Measurements from ENCODE around the gene WWTR1.
A peak's percentile ranks its signal among the peaks of the same experiment; 100 is the strongest.

The WWTR1 gene

GRCh38 chr3:149628957-149629670 lies 28.7 kb downstream of the WWTR1 start:
- no peak for TF ChIP-seq CTCF (conservative IDR thresholded peaks at IDR 0.05; ENCODE audit: low read depth, low read length)
- no peak overlapping the region for H3K4me3 ChIP-seq (ENCODE audit: low read depth, low read length)
- DNase-seq (ENCODE audit: low read depth): peak; percentile 69

- TF ChIP-seq CTCF (conservative IDR thresholded peaks at IDR 0.05; ENCODE audit: low read depth, low read length): no peak
- no peak overlapping the region for H3K4me3 ChIP-seq (ENCODE audit: low read depth, low read length)
- DNase-seq (ENCODE audit: low read depth): no peak
These were observed 31.2 kb downstream of the WWTR1 start for GRCh38 chr3:149626671-149627070.

GRCh38 chr3:149625795-149626194 lies 32.0 kb downstream of the WWTR1 start:
- DNase-seq (ENCODE audit: low read depth): no peak
- no peak for TF ChIP-seq CTCF (conservative IDR thresholded peaks at IDR 0.05; ENCODE audit: low read depth, low read length)
- no peak overlapping the region for H3K4me3 ChIP-seq (ENCODE audit: low read depth, low read length)

- no peak overlapping the region for H3K4me3 ChIP-seq (ENCODE audit: low read depth, low read length)
- no peak for TF ChIP-seq CTCF (conservative IDR thresholded peaks at IDR 0.05; ENCODE audit: low read depth, low read length)
- DNase-seq (ENCODE audit: low read depth): no peak
These were observed 34.0 kb downstream of the WWTR1 start for GRCh38 chr3:149623824-149624223.

GRCh38 chr3:149621218-149622005 lies 36.4 kb downstream of the WWTR1 start:
- peak; percentile 92 for DNase-seq (ENCODE audit: low read depth)
- no peak overlapping the region for H3K4me3 ChIP-seq (ENCODE audit: low read depth, low read length)
- no peak for TF ChIP-seq CTCF (conservative IDR thresholded peaks at IDR 0.05; ENCODE audit: low read depth, low read length)

- TF ChIP-seq CTCF (conservative IDR thresholded peaks at IDR 0.05; ENCODE audit: low read depth, low read length): no peak
- peak; percentile 79 for DNase-seq (ENCODE audit: low read depth)
These were observed 37.4 kb downstream of the WWTR1 start for GRCh38 chr3:149620291-149621020.

More at GRCh38 chr3:149620291-149621020, 37.4 kb downstream of the WWTR1 start:
- H3K4me3 ChIP-seq (ENCODE audit: low read depth, low read length): no peak overlapping the region

All from choroid plexus epithelial cell (primary cell).